GM18511 (cell line): Measurements from ENCODE around the gene MMRN2.
"Not testable (repeated sequence)": the region's sequence is repeated elsewhere in the genome, so short reads cannot be mapped to it uniquely, and the experiment has no call there.

Experiments used
- ATAC-seq: cut with Tn5 transposase; IDR thresholded peaks from one replicate; pipeline ENCODE4 v1.9.1; 2021; ENCODE audit warnings: mild to moderate bottlenecking, moderate library complexity; ENCODE audit not compliant: unreplicated experiment

Gene MMRN2

GRCh38 chr10:86958116-86958900 lies 893 bp upstream of the MMRN2 start, which contains the start of gene SNCG:
TSS of gene SNCG (plus strand) at chr10:86958599. CDS start at chr10:86958698, 99 bp downstream.
- ATAC-seq = no peak

- no peak for ATAC-seq
These were observed 467 bp downstream of the MMRN2 start for GRCh38 chr10:86956848-86957448.

GRCh38 chr10:86956195-86956847 lies 1.1 kb downstream of the MMRN2 start:
- ATAC-seq = no peak

GRCh38 chr10:86955501-86956194 lies 1.8 kb downstream of the MMRN2 start:
- no peak for ATAC-seq

- no peak for ATAC-seq
These were observed 2.5 kb downstream of the MMRN2 start for GRCh38 chr10:86954681-86955500.

- ATAC-seq = no peak
These were observed 3.4 kb downstream of the MMRN2 start for GRCh38 chr10:86953747-86954680.

GRCh38 chr10:86952697-86953096 lies 4.7 kb downstream of the MMRN2 start:
- not testable (repeated sequence) for ATAC-seq

- ATAC-seq = no peak
These were observed 5.3 kb downstream of the MMRN2 start for GRCh38 chr10:86952106-86952505.

- ATAC-seq = no peak
These were observed 6.1 kb downstream of the MMRN2 start for GRCh38 chr10:86951184-86951761.

GRCh38 chr10:86950349-86950748 lies 7.1 kb downstream of the MMRN2 start:
- ATAC-seq = no peak

- ATAC-seq = not testable (repeated sequence)
These were observed 9.6 kb downstream of the MMRN2 start for GRCh38 chr10:86947806-86948205.

- no peak for ATAC-seq
These were observed 10.9 kb downstream of the MMRN2 start for GRCh38 chr10:86946213-86947155.

GRCh38 chr10:86945361-86946212 lies 11.8 kb downstream of the MMRN2 start:
- no peak for ATAC-seq

- no peak for ATAC-seq
These were observed 12.5 kb downstream of the MMRN2 start for GRCh38 chr10:86944907-86945306.

- no peak for ATAC-seq
These were observed 12.9 kb downstream of the MMRN2 start for GRCh38 chr10:86944471-86944870.

- ATAC-seq = no peak
These were observed 13.4 kb downstream of the MMRN2 start for GRCh38 chr10:86944031-86944419.
